NT2/D1 (cell line): ENCODE data around the gene PTCD3.

ENCODE experiments used
- YY1 ChIP-seq: IDR thresholded peaks from 2 replicates; pipeline ENCODE4 v1.6.1; 2011; ENCODE audit not compliant: insufficient read length, insufficient read depth
- ZNF274 ChIP-seq: IDR thresholded peaks from 2 replicates; pipeline ENCODE4 v1.6.1; 2011; ENCODE audit warnings: mild to moderate bottlenecking, low read depth, low read length

GRCh38 chr2:86174445-86174844, 68.4 kb downstream of the PTCD3 start:
- TF ChIP-seq YY1 (no peak), ZNF274 (no peak)
